ENCODE data around the gene RFK.
A peak's percentile ranks its signal among the peaks of the same experiment; 100 is the strongest.

RFK gene

DNA sequence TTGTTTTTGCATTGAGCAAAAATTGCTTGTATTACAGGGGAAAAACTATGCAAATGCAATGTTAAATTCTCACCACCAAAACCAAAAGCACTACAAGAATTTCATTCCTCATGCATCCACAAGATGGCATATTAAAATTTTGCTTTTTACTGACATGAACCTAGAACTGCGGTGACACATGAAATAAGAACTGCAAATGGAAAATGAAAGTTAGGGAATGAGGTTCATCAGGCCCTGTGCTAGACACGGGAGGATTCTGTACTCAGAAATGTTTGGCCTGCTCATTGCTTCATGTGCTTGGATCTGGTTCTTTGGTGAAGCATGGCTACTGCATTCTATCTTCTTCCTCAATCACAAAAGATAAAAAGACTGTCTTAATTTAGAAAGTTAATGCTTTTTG lies 9.1 kb upstream of the RFK start:
- H3K4me3 ChIP-seq (ENCODE audit: low read depth, low read length): no peak overlapping the region
- TF ChIP-seq MYC (IDR thresholded peaks at IDR 0.05; ENCODE audit: low read depth, low read length): no peak
- TF ChIP-seq, protein P1, sequence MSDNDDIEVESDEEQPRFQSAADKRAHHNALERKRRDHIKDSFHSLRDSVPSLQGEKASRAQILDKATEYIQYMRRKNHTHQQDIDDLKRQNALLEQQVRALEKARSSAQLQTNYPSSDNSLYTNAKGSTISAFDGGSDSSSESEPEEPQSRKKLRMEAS (IDR thresholded peaks at IDR 0.05; ENCODE audit: low read depth, low read length): no peak
- TF ChIP-seq, protein P2, sequence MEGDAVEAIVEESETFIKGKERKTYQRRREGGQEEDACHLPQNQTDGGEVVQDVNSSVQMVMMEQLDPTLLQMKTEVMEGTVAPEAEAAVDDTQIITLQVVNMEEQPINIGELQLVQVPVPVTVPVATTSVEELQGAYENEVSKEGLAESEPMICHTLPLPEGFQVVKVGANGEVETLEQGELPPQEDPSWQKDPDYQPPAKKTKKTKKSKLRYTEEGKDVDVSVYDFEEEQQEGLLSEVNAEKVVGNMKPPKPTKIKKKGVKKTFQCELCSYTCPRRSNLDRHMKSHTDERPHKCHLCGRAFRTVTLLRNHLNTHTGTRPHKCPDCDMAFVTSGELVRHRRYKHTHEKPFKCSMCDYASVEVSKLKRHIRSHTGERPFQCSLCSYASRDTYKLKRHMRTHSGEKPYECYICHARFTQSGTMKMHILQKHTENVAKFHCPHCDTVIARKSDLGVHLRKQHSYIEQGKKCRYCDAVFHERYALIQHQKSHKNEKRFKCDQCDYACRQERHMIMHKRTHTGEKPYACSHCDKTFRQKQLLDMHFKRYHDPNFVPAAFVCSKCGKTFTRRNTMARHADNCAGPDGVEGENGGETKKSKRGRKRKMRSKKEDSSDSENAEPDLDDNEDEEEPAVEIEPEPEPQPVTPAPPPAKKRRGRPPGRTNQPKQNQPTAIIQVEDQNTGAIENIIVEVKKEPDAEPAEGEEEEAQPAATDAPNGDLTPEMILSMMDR (IDR thresholded peaks at IDR 0.05; ENCODE audit: low read depth, low read length): peak; percentile 34

DNA sequence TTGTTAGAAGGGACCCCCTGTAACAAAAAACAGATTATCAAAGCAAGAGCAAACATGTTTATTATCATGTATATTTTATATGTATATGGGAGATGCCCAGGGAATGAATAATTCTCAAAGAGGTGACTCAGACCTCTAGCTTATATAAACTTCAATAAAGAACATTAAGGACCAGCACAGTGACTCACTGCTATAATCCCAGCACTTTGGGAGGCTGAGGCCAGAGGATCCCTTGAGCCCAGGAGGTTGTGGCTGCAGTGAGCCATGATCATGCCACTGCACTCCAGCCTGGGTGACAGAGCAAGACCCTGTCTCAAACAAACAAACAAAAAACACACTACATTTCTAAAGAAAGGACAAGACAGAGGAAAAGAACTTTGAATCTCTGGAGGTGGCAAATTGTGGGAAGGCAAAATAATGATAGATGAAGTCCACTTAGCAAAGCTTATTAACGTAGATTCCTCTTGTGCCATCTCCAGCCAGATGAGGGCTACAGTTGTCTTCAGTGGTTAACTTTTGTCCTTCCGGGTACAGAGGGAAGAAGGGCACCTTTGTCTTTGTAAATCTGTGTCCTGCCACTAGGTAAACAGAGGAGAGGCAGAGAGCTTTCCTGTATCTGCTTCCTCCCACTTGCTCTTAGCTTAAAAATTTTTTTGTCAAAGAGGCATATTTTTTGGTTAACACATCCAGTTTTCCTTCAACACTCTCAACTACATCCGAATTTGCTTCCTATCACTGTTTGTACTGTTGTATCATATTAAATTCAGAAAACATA lies 7.5 kb upstream of the RFK start:
- DNase-seq (ENCODE audit: low read depth): no peak
- no peak for TF ChIP-seq MYC (IDR thresholded peaks at IDR 0.05; ENCODE audit: low read depth, low read length)
- TF ChIP-seq, protein P2 (IDR thresholded peaks at IDR 0.05; ENCODE audit: low read depth, low read length): no peak
- no peak for TF ChIP-seq POLR2A (IDR thresholded peaks at IDR 0.05; ENCODE audit: extremely low read depth, insufficient read length)
- TF ChIP-seq, protein P1 (IDR thresholded peaks at IDR 0.05; ENCODE audit: low read depth, low read length): no peak
- H3K4me3 ChIP-seq (ENCODE audit: low read depth, low read length): no peak overlapping the region

More for the DNA sequence above, 9.1 kb upstream of the RFK start:
- DNase-seq (ENCODE audit: low read depth): peak; percentile 69

DNA sequence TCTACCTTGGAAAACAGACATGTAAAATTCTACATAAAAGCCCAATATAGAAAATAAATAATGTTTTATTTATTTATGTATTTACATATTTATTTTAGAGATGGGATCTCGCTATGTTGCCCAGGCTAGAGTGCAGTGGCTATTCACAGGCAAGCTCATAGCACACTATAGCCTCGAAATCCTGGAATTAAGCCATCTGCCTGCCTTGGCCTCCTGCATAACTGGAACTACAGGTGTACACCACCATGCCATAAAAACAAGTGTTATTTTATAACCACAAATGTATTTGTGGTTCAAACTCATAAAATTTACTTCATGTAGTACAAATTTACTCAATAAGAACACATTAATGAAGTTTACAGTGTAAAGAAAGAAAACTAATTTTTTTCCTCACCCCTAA lies 7.0 kb upstream of the RFK start:
- no peak overlapping the region for H3K4me3 ChIP-seq (ENCODE audit: low read depth, low read length)
- TF ChIP-seq POLR2A (IDR thresholded peaks at IDR 0.05; ENCODE audit: extremely low read depth, insufficient read length): no peak
- DNase-seq (ENCODE audit: low read depth): no peak

DNA sequence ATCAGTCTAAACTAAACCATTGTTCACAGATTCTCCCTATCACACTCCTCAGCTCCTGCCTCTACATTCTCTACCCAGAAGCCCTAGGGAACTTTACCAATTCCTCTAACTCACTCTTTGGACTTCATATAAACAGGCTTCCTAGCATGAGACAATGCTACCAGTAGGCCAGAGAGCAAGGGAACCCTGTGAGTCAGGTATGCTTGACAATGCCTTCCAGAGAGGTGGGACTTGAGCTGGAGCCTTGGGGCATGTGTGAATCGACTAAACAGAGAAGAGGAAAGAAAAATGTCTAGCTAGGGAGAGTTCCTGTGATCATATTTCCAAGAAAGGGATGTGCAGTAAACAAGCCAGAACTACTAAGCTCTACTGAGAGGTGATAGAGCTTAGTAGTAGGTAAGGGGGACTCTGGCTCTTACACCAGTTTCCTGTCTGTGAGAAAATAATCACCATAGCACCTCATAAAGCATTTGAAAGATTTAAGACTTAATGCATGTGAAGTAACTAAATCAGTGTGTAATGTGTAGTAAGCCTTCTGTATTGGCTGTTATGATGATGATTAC lies 6.4 kb upstream of the RFK start:
- no peak overlapping the region for H3K4me3 ChIP-seq (ENCODE audit: low read depth, low read length)
- TF ChIP-seq, protein P1 (IDR thresholded peaks at IDR 0.05; ENCODE audit: low read depth, low read length): no peak
- TF ChIP-seq POLR2A (IDR thresholded peaks at IDR 0.05; ENCODE audit: extremely low read depth, insufficient read length) (no peak), MYC (IDR thresholded peaks at IDR 0.05; ENCODE audit: low read depth, low read length) (no peak)
- TF ChIP-seq, protein P2 (IDR thresholded peaks at IDR 0.05; ENCODE audit: low read depth, low read length): no peak
- DNase-seq (ENCODE audit: low read depth): no peak

DNA sequence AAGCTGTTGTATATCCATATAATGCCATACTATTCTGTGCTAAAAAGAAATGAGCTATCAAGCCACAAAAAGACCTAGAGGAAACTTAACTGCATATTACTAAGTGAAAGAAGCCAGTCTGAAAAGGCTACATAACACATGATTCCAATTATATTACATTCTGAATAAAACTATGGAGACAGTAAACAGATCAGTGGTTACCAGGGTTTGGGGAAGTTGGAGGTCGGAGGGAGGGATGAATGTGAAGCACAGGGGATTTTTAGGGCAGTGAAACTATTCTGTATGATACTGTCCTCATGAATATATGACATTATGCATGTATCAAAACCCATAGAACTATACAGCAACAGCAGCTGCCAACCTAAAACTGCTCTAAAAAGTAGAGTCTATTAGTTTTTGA lies 5.6 kb upstream of the RFK start:
- no peak for DNase-seq (ENCODE audit: low read depth)
- no peak overlapping the region for H3K4me3 ChIP-seq (ENCODE audit: low read depth, low read length)
- TF ChIP-seq, protein P1 (IDR thresholded peaks at IDR 0.05; ENCODE audit: low read depth, low read length): no peak
- TF ChIP-seq POLR2A (IDR thresholded peaks at IDR 0.05; ENCODE audit: extremely low read depth, insufficient read length) (no peak), MYC (IDR thresholded peaks at IDR 0.05; ENCODE audit: low read depth, low read length) (no peak)
- TF ChIP-seq, protein P2 (IDR thresholded peaks at IDR 0.05; ENCODE audit: low read depth, low read length): no peak

DNA sequence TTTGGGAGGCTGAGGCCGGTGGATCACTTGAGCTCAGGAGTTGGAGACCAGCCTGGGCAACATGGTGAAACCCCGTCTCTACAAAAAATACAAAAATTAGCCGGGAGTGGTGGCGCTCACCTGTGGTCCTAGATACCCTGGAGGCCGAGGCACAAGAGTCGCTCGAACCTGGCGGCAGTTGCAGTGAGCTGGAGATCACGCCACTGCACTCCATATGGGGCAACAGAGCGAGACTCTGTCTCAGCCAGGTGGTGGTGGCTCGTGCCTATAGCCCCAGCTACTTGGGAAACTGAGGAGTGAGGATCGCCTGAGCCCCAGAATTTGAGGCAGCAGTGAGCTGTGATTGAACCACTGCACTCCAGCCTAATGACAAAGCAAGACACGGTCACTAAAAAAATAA lies 2.4 kb upstream of the RFK start:
- TF ChIP-seq, protein P1 (IDR thresholded peaks at IDR 0.05; ENCODE audit: low read depth, low read length): no peak
- TF ChIP-seq MYC (IDR thresholded peaks at IDR 0.05; ENCODE audit: low read depth, low read length): no peak
- TF ChIP-seq, protein P2 (IDR thresholded peaks at IDR 0.05; ENCODE audit: low read depth, low read length): no peak
- TF ChIP-seq POLR2A (IDR thresholded peaks at IDR 0.05; ENCODE audit: extremely low read depth, insufficient read length): no peak
- DNase-seq (ENCODE audit: low read depth): no peak
- H3K4me3 ChIP-seq (ENCODE audit: low read depth, low read length): no peak overlapping the region
